ENCODE measurements around the gene MTHFSD. TPM values are rescaled to one million over a fixed set of nuclear protein-coding genes. Genes with fewer than 3 reads are reported as not detected.

MTHFSD gene
- total and polyA plus RNA-seq, 10 of the 15 experiments (the other 5 are each of a cell fraction or from before 2014, with no cell fraction given) = 2.2 to 24.5 (median 18.1) TPM

- TF ChIP-seq PRDM15 (CRISPR knock-in tag; IDR thresholded peaks at IDR 0.05) = no peak
Observed at GRCh38 chr16:86540894-86541293, 14.1 kb downstream of the MTHFSD start (continued).

GRCh38 chr16:86538196-86538780 is 16.7 kb downstream of the MTHFSD start:
- in situ Hi-C loops (cut with MboI) (no loop called here), intact Hi-C loops (cut with micrococcal nuclease; ENCODE audit: unreplicated experiment) (no loop called here)
- no peaks in the 10 kb centered on the region for H3K4me1 ChIP-seq (ENCODE audit: control insufficient read depth, insufficient read depth, low read length)
- FAIRE-seq = no peak
- no peak overlapping the region for H2AFZ ChIP-seq (ENCODE audit: control insufficient read depth, low read depth, low read length)
- H3K79me2 ChIP-seq (ENCODE audit: control insufficient read depth, insufficient read depth, low read length) = no peaks in the 10 kb centered on the region
- ChIA-PET RAD21 (ENCODE audit: unreplicated experiment) (no interaction called here), CTCF (no interaction called here), POLR2A (no interaction called here), SMC1A (ENCODE audit: uncharacterized antibody, unreplicated experiment) (no interaction called here)
- H3K27me3 ChIP-seq (replicated peaks in 1 of 2; ENCODE audit: control insufficient read depth in 2 of 2, insufficient read depth in 2 of 2, low read length in 1 of 2) = no peaks in the 10 kb centered on the region
- BruUV-seq (replicated peaks) = no TSS peak
- WGBS (ENCODE audit: insufficient coverage, insufficient replicate concordance, low lambda C conversion rate, missing lambda C conversion rate) = 88% methylated on average over 17 of the region's 17 CpGs
- no peak overlapping the region for H3K27ac ChIP-seq (ENCODE audit: control insufficient read depth, insufficient read depth)
- no peak for DNase-seq (ENCODE audit: low read depth, low spot score)
- no peak overlapping the region for H3K9ac ChIP-seq (ENCODE audit: control insufficient read depth, insufficient read depth, low read length)
- no peak overlapping the region for H3K4me2 ChIP-seq (ENCODE audit: control insufficient read depth, insufficient read depth)
- peaks cover 5 to 18% of the 10 kb centered on the region in 2 experiments for H3K36me3 ChIP-seq (ENCODE audit: control insufficient read depth in 2 of 2, insufficient read depth in 2 of 2, low read length in 1 of 2)
- H3K9me3 ChIP-seq (replicated peaks; ENCODE audit: control insufficient read depth, insufficient read depth, low read length) = no peaks in the 10 kb centered on the region
- no peak overlapping the region for H3K4me3 ChIP-seq
- ATAC-seq = no peak
- H4K20me1 ChIP-seq (ENCODE audit: control insufficient read depth, insufficient read depth) = no peaks in the 10 kb centered on the region; the same call in 1 of the 2 replicates
- TF ChIP-seq TBL1XR1 (IDR thresholded peaks at IDR 0.05; ENCODE audit: low read depth, low read length) (no peak), MXI1 (IDR thresholded peaks at IDR 0.05; ENCODE audit: low read depth, low read length) (no peak), RAD21 (IDR thresholded peaks at IDR 0.05; ENCODE audit: insufficient read depth, low read depth, low read length) (no peak), BRCA1 (IDR thresholded peaks at IDR 0.05; ENCODE audit: low read depth, low read length) (no peak), FOXK2 (IDR thresholded peaks at IDR 0.05) (no peak), BCL11A (IDR thresholded peaks at IDR 0.05; ENCODE audit: low read depth, low read length) (no peak), SUZ12 (IDR thresholded peaks at IDR 0.05; ENCODE audit: unreplicated experiment) (no peak), MYC (IDR thresholded peaks at IDR 0.05; ENCODE audit: insufficient read depth, insufficient read length, insufficient replicate concordance, low read length, severe bottlenecking) (no peak), RAD51 (IDR thresholded peaks at IDR 0.05) (no peak), ZNF207 (IDR thresholded peaks at IDR 0.05; ENCODE audit: borderline replicate concordance) (no peak), E2F8 (IDR thresholded peaks at IDR 0.05; ENCODE audit: low read depth, partially characterized antibody) (no peak), SIN3A (IDR thresholded peaks at IDR 0.05; ENCODE audit: low read depth, low read length) (no peak), RBBP5 (conservative IDR thresholded peaks at IDR 0.05) (no peak), MTA2 (IDR thresholded peaks at IDR 0.05; ENCODE audit: low read depth) (no peak), MLLT1 (IDR thresholded peaks at IDR 0.05) (no peak)

Measured in GM12878 (cell line).